ENCODE results near the gene NOG. TPM values are rescaled to one million over a fixed set of nuclear protein-coding genes. Genes with fewer than 3 reads are reported as not detected.

NOG gene
- total RNA-seq, 1 donor from 2014 or later = not detected

GRCh38 chr17:56600256-56600655, 6.8 kb downstream of the NOG start:
- no peak for DNase-seq
- Mint-ChIP-seq H3K27me3 (ENCODE audit: unreplicated experiment) (peaks cover 20% of the 10 kb centered on the region), H3K4me1 (ENCODE audit: low read depth, unreplicated experiment) (peaks cover 5% of the 10 kb centered on the region), H3K4me3 (ENCODE audit: unreplicated experiment) (no peak overlapping the region), H3K27ac (ENCODE audit: unreplicated experiment) (no peak overlapping the region), H3K36me3 (ENCODE audit: unreplicated experiment) (no peaks in the 10 kb centered on the region), H3K9me3 (ENCODE audit: unreplicated experiment) (peaks cover 2% of the 10 kb centered on the region)
- no peak for TF ChIP-seq CTCF (IDR thresholded peaks at IDR 0.05; ENCODE audit: partially characterized antibody, unreplicated experiment)

DNA sequence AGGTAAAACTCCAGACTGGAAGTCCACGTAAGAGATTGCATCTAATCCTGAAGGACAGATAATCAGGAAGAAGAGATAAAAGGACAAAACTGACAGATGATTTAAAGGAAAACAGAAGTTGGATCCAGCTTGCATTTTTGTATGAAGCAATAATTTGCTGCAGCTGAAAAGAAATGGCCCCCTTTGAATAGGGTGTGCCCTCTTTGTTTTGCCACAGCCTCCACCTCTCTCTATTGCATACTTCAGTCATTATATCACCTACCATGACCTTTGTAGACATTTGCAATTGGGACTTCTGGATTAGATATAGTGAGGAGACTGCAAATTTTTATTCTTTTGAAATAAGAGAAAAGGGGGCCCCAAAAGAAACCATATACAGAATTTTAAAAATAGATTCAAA, 8.1 kb downstream of the NOG start:
- Mint-ChIP-seq H3K27ac (ENCODE audit: unreplicated experiment) (no peak overlapping the region), H3K4me3 (ENCODE audit: unreplicated experiment) (no peak overlapping the region), H3K4me1 (ENCODE audit: low read depth, unreplicated experiment) (peaks cover 5% of the 10 kb centered on the region), H3K36me3 (ENCODE audit: unreplicated experiment) (no peaks in the 10 kb centered on the region), H3K27me3 (ENCODE audit: unreplicated experiment) (peaks cover 13% of the 10 kb centered on the region), H3K9me3 (ENCODE audit: unreplicated experiment) (peaks cover 2% of the 10 kb centered on the region)
- DNase-seq = no peak
- no peak for TF ChIP-seq CTCF (IDR thresholded peaks at IDR 0.05; ENCODE audit: partially characterized antibody, unreplicated experiment)

- no peaks in the 10 kb centered on the region for H3K4me1 Mint-ChIP-seq (ENCODE audit: low read depth, unreplicated experiment)
- no peaks in the 10 kb centered on the region for H3K36me3 Mint-ChIP-seq (ENCODE audit: unreplicated experiment)
- TF ChIP-seq CTCF (IDR thresholded peaks at IDR 0.05; ENCODE audit: partially characterized antibody, unreplicated experiment) = no peak
- no peak for DNase-seq
- no peak overlapping the region for H3K4me3 Mint-ChIP-seq (ENCODE audit: unreplicated experiment)
- no peak overlapping the region for H3K27ac Mint-ChIP-seq (ENCODE audit: unreplicated experiment)
- no peaks in the 10 kb centered on the region for H3K9me3 Mint-ChIP-seq (ENCODE audit: unreplicated experiment)
- peaks cover 7% of the 10 kb centered on the region for H3K27me3 Mint-ChIP-seq (ENCODE audit: unreplicated experiment)
These were observed 9.0 kb downstream of the NOG start for GRCh38 chr17:56602292-56603130.

- H3K36me3 Mint-ChIP-seq (ENCODE audit: unreplicated experiment) = no peaks in the 10 kb centered on the region
- no peak overlapping the region for H3K4me3 Mint-ChIP-seq (ENCODE audit: unreplicated experiment)
- H3K27me3 Mint-ChIP-seq (ENCODE audit: unreplicated experiment) = peaks cover 6% of the 10 kb centered on the region
- no peak for TF ChIP-seq CTCF (IDR thresholded peaks at IDR 0.05; ENCODE audit: partially characterized antibody, unreplicated experiment)
- peaks cover 6% of the 10 kb centered on the region for H3K9me3 Mint-ChIP-seq (ENCODE audit: unreplicated experiment)
- no peak overlapping the region for H3K27ac Mint-ChIP-seq (ENCODE audit: unreplicated experiment)
- DNase-seq = no peak
- no peaks in the 10 kb centered on the region for H3K4me1 Mint-ChIP-seq (ENCODE audit: low read depth, unreplicated experiment)
These were observed 10.2 kb downstream of the NOG start for GRCh38 chr17:56603486-56604238.

All from glutamatergic neuron (in vitro differentiated cells).